NOMO-1 treated with dmso at 0.1 percent for 144 hours (cell line): Measurements from ENCODE around the gene TCFL5.

Experiments used
- DNase-seq: peaks from one replicate; lab custom pipeline; 2025; ENCODE audit not compliant: unreplicated experiment; lab: John Stamatoyannopoulos, UW

TCFL5 gene

DNA sequence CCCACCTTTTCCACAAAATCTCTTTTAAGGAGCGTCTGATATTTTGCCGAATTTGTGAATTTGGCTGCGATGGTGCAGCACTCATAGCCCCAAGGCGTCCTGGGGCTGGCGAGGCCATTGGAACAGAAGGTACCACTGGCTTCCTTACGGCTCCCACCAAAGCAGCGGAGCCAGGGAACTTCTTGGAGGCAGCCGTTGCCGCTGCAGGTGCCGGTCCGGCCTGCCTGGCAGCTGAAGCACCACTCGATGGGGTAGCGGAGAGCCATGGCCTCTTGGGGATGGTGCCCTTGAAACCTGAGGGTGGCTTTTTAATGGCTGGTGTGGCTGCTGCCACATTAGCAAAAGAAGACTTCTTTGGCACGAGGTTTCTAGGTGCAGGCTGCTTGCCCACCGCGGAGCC, 34.9 kb upstream of the TCFL5 start:
- DNase-seq = no peak

DNA sequence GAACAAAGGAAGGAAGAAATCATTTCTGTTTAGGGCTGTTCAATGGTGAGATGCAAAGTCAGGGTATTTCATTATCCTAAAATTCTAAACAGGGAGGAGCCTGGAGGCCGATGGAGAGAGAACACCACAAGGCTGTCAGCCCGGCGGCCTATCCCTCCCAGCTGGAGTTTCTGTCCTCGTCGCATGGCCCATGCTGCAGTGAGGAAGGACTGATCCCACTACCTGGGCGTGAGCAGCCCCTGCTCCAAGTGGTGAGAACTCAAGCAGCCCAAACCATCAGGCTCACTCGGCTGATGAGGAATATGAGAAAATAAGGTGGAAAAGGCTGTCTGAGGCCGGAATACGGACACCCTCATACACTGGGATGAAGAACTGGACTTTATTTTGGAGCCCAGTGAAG, 33.9 kb upstream of the TCFL5 start:
- no peak for DNase-seq

DNA sequence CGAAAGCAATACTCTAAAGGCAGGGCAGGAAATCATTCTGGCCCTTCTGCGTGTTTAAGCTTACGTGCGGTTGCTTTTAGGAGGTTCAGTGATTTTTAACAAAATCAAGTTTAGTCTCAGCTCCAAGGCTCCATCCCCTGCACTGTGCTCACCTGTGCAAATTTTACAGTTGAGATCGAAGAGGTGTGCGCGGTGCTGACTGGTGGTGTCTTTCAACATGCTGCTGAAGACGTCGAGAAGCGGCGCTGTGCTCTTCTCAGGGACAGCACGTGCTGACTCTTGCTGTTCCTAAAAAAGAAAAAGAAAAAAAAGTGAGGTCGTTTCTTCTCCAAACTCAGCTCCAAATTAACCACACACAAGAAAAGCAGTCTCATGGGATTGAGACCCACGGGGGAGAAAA, 32.6 kb upstream of the TCFL5 start:
- no peak for DNase-seq

DNA sequence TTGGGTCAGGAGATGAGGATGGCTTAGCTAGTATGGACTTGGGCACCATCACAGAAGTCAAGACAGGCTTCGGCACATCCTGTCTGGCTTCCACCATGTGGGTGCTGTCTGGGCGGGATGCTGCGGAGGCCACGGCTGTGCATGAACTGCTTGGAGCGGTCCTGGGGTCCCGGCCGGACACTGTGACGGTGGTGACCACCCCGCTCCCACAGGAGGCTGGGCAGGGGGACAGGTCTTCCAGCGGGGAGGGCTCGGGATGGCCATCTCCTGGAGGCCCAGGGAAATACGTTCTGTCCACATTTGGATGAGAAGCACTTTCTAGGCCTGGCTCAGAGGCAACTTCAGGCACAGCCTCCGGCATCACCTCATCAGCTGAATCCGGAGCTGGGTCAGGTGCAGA, 32.1 kb upstream of the TCFL5 start:
- no peak for DNase-seq

DNA sequence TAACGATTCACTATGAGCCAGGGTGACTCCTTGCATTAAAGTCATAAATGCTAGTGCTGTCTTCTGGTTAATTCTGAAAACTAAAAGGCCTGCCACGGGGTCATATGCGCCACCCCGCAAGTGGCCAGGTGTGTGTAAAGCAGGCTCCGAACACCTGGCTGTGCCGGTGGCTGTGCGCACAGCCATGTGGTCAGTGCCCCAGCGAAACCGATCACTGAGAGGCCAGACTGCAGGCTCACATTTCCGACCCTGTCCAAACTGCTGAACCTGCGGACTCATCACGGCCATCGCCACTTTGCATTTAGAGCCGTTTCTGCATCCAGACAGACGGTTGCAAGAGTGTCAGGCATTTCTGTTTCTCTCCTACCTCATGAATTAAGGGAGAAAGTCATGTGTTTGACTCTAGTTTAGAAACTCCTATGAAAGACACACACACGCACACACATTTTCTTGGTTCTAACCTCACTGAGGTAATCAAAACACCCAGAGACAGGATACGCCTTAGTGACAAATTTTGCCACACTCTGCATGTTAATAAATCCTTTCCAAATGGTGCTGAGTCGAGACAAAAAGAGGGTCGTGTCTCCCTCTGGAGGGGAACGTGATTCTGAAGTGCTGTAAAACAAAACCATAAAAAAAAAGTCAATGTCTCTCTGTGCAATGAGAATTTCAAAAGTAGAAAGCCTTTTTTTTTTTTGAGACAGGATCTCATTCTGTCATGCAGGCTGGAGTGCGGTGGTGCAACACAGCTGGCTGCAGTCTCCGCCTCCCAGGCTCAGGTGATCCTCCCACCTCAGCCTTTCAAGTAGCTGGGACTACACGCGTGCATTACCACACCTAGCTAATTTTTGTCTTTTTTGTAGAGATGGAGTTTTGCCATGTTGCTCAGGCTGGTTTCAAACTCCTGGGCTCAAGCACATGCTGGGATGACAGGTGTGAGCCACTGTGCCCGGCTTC, 31.0 kb upstream of the TCFL5 start:
- DNase-seq = no peak

DNA sequence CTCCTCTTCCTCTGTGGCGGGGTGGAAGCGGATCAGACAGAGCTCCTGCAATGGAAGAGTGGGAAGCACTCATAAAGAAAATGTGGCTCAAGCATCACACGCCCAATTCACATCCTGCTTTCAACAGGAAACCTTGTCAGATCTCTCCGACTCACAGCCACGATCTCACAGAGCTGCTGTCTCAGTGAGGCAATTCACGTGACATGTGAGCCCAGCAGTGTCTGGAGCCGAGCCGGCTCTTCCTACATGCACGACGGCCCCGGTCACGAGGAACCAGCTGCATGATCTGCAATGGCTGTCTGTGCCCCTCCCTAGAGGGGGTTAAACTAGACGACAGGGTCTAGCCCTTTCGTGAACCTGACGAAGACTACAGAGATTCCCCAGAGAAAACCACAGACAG, 29.5 kb upstream of the TCFL5 start:
- no peak for DNase-seq

DNA sequence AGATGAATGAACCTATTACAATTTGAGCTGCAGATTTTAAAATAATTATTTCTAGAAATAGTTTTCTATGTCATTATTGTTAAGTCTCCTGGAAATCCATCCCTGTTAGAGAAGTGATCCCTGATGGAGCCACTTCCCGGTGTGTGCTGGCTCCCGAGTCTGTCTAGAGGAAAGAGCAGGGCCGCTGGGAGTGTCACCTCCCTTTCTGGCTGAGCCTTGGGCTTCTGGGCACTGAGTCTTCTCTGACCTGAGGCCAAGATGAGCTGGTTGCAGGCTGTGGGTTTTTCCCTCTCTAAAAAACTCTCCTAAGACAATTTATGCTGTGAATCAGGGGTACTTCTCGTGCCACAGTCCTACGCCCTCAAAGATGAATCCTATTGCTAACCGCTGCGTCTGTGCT, 28.8 kb upstream of the TCFL5 start:
- DNase-seq = no peak

DNA sequence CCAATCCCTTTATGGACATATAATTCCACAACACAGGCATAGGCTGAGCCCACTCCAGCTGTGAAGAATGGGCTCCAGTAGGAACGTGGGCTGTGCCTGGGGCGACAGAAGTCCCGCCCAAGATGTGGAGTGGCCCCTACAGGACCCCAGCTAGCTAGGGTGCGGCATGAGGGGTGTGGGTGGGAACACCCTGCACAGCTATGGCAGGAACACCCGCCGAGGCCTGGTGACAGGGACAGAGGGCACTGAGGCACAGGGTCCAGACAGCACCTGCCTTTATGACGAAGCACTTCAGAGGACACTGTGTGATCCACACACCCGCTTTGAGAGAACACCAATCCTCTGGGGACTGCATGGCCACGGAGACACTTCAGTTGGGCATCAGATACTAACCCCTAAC, 28.2 kb upstream of the TCFL5 start:
- DNase-seq = no peak

DNA sequence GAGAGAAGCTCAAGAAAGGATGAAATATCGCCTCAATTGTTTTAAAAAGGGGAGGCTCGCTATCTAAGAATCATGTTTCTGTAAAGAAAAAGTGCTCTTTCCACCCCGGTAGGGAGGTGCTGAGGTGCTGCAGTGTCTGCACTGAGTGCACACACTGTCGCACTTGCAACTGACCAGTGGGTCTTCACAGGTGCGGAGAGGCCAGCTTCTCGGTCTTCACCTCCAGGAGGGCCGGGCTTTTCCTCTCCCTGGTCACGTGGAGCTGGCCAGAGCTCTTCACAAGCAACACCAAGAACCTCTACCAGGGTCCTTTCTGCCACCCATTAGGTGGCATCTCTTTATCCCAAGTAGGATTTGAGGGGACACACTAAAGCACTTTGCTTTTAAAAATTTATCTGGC, 27.8 kb upstream of the TCFL5 start:
- DNase-seq = no peak

DNA sequence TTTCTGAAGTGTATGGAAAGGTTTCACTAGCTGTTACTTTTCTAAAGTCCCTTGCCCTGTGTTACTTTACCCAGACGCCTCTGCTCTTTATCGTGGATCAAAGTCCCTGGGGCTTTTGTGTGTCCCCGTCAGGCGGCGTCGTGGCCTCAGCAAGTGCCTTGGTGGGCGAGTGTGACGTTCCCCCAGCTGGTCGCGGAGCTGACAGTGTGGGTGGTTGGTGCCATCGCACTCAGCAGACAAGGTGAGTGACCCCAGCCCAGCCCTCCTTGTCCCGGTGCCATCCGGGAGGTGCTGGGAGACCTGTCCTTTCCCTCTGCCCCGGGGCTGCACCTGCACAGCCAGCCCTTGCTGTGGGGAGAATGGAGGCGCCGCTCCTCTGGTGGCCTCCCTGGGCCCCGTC, 27.3 kb upstream of the TCFL5 start:
- no peak for DNase-seq

DNA sequence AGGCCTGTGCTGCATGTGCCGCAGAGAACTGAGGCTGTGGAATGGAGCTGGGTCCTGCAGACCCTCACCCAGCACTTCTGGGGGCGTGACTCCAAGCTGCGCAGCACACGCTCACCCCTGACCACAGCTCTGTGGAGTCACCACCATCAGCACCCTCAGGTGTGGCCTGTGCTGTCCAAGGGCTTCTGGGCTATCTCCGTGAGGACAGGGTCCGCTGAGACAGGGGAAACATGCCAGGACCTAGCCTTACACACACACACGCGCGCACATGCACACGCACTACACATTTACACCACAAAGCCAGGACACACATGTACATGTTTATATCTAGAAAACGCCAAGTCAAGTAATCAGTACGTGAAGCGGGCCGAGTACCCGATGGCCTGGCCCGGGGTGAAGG, 26.8 kb upstream of the TCFL5 start:
- DNase-seq = no peak

DNA sequence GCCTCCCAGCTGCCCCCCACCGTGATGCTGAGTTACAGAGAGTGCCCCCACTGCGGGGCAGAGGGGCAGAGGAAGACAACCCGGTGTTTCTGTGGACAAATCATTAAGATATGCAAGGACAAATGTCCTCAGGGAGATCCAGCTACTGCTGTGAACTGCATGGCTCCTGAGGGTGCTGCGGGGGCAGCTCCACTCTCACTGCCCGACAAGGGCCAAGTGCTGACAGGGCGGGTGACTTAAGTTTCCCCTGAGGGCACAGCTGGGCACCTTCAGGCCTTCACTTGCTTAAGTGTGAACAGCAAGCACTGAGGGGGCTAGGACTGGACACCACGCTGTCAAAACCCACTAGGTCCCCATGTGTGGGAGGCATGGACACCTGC, 26.2 kb upstream of the TCFL5 start:
- no peak for DNase-seq

DNA sequence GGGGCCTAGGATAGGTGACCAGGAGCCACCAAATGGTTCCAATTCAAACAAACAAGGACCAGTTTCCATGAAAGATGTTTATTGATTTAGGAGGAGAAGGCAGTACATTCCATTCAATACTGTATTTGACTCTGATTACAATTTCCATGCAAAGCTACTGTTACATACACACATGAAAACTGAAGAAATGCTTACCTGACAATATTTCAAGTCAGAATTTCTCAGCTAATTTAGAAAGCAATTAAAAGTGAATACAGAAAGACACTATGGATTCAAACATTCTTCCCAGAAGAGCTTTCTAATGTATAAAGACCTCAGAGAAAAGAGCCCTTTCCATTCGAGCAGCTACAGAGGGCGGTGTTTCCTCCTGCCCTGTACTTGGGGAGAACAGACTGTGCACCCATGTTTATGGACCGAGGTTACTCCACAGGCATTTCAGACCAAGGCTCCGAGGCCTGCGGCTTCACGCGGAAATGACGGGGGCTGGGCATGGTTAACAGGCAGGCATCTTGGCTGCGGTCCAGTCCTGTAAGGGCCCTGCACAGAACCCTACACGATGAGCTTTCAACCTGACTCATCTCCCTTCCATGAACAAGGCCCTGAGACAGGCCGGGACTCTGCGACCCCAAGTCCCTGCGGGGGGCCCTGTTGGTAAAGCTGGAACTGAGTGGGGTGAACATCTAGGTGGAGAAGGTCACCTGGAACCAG, 25.7 kb upstream of the TCFL5 start:
- peak; percentile 15 for DNase-seq

DNA sequence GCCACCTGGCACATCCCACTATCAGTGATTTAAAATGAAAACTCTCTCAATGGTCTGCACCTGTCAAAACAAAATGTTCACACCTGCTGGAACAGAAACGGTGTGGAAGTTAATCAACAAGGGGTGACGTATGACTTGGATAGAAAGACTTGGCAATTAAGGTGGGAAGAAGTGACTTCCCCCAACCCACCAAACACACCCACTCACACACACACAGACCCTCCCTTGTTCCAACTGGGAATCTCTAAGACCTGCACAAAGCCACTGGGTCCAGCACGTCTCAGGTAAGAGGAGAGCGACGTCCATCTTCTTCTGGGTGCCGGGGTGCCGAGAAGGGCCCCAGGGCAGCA, 25.1 kb upstream of the TCFL5 start:
- no peak for DNase-seq

DNA sequence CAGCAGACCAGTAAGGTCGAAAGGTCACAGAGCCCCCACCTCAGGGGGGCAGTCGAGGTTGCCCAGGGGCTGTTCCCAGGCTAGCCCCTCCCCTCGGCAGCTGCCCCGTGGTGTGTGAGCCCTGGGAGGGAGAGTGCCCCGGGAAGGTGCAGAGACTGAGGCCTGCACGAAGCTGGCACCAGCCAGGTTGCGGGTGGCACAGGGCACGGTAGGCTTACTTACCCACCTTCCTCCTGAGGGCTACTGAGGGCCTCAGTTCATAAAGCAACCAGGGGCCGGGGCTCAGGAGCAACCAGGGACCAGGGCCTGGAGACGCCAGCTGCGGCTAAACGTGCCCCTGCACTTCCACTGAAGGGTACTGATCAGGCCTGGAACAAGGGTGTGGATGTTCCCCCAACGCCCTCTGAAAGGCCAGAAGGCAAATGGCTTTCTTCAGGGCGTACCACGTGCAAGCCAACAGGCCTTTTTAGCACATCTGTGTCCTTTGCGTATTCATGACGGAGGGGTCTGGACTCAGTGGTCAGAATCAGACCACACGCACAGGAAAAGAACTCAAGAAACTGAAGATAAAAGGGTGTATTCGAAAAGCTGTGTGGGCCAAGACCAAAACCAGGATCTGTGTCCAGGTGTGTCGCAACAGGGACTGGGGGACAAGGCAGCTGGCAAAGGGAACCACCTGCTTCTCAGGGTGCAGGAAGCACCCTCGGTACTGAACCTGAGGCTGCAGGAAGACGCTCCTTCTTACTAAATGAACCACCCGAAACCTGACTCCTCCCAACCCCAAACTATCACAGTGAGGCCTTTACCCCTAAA, 24.5 kb upstream of the TCFL5 start:
- no peak for DNase-seq

DNA sequence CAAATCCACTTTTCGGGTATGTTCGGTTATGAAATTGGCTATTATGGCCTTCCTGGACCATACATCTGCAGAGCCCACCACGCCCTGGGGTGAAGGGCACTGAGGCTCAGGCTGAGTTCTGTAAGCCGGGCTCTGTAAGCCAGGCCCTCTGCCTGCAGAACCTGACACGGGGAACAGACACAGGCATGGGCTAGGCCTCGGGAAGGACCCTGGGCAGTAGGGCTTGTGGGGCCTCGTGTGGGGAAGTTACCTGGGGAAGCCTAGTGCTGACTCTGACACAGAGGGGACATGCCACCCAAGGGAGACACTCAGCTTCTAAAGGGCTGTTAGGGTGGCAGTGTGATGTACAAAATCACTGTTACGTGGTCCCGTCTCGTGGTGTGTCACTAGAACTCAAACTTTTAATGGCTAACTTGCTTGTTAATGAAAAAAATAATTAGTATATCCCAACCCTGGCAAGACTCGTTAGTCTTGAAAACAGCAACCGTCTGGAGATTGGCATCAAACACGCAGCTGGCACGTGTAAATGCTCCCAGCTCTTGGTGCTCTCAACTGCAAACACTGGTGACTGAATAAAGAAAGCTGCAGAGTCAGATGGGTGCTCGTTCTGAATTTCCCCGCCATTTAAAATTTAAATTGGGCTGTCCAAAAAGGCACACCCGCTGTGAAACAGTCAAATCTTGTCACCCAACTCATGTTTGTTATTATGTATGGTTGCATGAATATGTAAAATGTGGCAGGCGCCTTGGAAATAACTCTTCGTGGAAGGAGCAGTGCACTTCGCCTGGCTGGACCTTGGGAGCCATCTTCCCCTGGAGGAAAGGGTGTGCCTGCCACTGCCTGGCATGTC, 23.6 kb upstream of the TCFL5 start:
- DNase-seq = no peak

DNA sequence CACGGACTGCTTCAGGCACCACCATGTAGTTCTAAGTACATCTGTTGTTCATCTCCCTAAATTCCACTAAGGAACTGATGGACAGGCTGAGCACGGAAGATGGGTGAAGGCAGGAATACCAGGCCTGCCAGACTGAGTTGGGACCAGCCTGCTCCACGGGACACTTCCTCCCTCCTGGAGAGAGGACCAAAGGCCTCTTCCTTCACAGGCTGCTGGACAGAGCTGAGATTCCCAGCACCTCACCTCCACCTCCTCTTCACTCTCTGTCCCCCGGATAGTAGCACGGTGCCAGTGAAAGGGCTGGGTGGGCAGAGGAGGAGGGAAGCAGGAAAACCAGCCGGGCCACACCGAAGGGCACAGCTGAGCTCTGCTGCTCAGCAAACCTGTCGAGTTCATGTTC, 22.9 kb upstream of the TCFL5 start:
- no peak for DNase-seq

DNA sequence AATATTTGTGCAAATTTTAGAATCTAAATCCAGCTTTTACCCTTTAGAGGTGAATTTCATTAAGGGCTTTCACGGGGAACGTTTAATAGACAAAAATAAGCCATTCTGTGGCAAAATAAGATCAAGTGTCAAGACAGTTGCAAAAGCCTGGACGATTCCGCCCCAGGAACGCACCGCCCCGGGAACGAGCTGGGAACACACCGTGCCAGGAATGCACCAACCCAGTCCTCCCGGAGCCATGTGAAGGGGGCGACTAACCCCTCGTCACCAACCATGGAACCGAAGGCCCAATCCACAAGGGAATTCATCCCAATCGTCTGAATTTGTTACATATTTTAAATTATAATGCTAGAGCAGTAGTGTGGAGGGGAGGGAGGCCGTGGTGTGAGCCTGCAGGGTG, 20.8 kb upstream of the TCFL5 start:
- DNase-seq = no peak

DNA sequence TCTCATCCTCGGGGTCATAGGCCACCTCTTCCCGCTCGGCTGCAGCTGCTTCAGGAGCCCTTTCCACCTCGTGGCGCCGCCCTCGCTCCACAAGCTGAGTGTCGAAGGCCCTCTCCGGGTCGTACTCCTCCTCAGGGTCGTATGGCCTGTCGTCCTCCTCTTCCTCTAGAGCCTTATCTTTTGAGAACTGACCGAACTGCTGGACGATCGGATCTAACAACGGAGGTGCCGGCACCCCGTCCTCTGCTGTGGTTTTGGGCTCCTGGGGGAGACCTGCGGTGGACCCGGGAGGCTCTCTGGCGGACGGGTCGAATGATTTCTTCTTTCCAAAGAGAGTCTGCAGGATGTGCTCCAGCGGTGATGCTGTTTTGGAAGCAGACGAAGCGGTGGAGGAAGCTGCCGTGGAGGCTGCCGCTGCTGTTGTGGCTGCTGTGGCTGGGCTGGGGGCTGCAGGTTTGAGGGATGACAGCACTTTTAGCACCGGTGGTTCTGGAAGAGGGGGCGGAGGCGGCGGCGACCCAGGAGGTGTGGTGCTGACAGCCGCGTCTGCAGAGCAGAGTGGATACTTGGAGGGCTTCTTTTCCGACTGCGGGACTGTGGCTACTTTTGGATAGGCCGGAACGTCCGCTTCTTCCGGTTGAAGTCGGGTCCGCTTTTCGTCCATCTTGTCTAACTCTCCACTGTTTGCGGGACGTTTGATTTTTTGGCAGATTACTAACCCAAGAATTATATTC, 20.2 kb upstream of the TCFL5 start:
- DNase-seq = no peak

DNA sequence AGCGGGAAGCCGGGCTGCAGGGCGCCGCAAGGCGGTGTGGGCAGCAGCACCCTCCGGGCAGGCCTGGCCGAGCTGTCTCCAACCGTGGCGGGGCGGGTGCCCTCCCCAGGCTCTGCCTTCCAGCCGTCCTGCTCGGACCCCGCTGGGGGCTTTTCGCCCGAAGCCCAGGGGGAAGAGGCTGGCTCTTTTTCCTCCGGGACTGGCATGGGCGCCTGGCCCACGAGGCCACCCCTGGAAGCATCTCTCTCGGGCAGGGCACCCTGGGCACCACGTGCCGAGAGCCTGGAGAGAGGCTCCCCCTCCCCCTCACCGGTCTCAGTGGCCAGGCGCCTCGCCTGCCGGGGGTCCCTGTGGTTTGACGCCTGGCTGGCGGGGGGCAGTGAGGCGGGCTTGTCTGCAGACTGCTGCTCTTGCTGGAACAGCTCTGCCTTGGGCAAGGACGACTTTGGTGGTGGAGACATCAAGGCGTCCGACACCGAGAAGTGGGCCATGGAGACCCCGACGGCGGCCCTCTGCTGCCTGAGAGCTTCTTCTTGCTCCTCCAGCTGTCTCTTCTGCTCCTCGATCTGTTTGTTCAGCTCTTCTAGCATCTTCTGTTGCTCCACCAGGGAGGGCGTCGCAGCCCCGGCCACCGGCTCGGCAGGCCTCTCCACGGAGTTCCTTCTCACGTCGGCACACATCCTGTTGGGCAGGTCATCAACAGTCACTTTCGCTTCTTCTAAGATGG, 19.5 kb upstream of the TCFL5 start:
- DNase-seq = no peak
